Erythroblast (primary cell): ENCODE results near the gene NPHS1.
"Not testable (repeated sequence)": the region's sequence is repeated elsewhere in the genome, so short reads cannot be mapped to it uniquely, and the experiment has no call there.

Experiments
- DNase-seq, 2 experiments: peaks; one replicate each; lab custom pipeline; 2025; lab: John Stamatoyannopoulos, UW
- GATA1 ChIP-seq: IDR thresholded peaks from 2 replicates; pipeline ENCODE4 v1.6.1; 2011; ENCODE audit warnings: low read depth, mild to moderate bottlenecking, control low read depth, low read length, moderate library complexity
- POLR2A ChIP-seq: IDR thresholded peaks from 2 replicates; pipeline ENCODE4 v1.6.1; 2011; ENCODE audit warnings: mild to moderate bottlenecking, low read length

The NPHS1 gene

DNA sequence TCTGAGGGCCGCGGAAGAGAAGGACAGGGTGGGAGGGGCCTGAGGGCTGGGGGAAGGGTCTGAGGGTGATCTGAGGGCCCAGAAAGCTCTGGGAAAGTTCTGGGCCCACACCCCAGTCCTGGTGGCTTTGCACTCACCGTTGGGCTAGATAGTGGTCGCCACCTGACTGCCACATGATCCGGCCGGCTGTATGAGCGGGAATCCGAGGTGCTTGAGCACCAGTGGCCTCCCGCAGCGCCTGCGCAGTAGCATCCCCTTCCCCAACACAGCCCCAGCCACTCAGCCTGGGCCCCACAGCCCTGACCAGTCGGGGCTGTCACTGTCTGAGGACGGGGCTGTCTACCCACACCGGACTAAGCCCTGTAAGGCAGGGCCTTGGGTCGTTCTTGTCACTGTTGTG, 54.6 kb downstream of the NPHS1 start:
- DNase-seq = peak in 1 of 2 experiments; percentile 47
- TF ChIP-seq GATA1 (no peak), POLR2A (no peak)

DNA sequence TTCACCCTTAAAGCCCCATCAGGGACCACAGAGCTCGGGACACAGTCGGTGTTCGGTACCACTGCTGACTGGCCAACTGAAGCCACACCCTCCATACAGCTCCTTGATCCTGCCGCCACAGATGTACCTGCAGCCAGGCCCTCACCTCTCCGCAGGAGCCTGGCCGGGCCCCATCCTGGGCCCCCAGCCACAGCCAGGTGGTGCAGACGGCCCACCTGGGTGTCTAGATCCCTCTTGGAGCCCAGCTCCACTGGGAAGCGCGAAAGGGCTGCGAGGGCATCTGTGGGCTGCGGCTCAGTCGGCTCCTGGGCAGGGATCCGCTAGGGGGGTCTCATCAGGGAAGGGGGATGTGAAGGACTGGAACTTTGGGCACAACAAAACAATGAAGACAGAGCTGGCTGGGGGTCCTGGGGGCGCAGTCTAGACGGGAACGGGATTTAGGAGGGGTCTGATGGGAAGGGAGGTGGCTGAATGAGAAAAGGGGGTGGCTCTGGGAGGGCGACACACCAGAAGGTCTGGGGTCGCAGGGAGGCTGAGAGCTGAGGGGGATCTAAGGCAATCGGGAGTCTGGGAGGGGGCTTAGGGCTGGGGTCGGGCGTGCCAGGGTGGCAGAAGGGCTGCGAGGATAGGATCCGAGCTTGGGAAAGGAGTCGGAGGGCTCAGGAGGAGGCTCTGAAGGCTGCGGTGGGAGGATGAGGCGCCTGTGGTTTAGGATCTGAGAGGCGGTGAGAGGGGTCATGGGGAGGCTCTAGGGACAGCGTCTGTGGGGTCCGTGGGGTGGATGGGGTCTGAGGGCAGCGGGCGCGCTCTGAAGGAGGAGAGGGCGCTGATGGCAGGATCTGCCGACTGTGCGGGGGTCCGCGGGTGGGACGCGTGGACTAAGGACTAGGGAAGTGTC, 55.4 kb downstream of the NPHS1 start:
- TF ChIP-seq GATA1 (no peak), POLR2A (no peak)
- no peak for DNase-seq

DNA sequence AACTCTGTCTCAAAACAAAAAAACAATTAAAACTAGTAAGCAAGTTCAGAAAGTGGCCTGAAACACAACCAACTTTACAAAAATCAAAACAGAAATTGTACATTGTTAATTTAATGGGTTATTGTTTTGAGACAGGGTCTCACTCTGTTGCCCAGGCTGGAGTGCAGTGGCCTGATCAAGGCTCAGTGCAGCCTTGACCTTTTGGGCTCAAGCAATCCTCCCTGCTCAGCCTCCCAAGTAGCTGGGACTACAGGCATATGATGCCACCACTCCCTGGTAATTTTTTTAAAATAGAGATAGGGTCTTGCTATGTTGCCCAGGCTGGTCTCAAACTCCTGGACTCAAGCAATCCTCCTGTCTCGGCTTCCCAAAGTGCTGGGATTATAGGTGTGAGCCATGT, 56.7 kb downstream of the NPHS1 start:
- not testable (repeated sequence) for DNase-seq

DNA sequence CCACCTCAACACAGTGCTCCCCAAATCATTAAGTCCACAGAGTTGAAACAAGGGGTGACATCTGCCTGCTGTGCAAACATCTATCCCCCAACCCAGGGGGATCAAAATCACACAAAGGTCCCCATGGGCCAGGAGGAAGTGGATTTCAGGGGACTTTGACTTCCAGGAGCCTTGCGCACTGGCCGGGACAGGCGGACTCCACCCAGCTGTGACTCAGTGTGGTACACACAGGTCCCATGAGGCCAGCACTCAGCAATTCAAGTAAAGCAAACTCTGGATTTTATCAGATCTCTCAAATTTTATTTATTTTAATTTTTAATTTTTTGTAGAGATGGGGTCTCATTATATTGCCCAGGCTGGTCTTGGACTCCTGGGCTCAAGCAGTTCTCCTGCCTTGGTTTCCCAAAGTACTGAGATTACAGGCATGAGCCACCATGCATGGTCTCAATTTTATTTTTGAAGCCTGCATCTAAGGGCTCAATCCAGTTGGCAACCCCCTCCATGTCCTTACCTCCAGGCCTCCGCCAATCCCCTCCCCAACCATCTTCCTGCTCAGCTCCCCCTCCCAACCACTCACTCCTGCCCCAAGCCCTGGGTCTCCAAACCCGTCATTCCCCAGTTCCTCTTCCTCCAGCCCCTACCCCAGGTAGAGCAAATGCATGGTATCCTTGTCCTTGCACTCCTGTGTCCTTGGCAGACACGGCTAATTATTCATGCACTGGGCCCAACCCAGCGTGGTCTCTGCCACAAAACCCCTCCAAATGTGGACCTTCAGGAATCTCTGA, 58.7 kb downstream of the NPHS1 start:
- DNase-seq = no peak
- TF ChIP-seq POLR2A = no peak
- no peak for TF ChIP-seq GATA1

DNA sequence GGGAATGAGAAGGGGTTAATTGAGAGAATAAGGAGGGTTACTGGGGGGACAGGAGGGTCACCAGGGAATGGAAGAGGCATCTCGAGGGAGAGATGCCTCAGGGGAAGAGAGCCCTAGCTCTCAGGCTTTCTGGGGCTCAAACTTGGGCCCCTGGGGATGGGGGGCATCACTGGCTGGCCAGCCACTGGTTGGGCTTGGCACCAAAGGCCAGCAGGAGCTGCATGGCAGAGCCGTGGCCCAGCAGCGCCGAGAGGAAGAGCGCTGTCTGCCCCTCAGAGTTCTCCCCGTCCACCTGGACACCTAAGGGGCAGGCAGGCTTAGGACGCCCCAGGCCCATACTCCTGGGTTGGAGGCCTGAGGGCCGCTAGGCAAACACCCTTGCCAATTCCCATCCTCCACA, 59.4 kb downstream of the NPHS1 start:
- TF ChIP-seq POLR2A = no peak
- no peak for TF ChIP-seq GATA1
- DNase-seq = no peak

DNA sequence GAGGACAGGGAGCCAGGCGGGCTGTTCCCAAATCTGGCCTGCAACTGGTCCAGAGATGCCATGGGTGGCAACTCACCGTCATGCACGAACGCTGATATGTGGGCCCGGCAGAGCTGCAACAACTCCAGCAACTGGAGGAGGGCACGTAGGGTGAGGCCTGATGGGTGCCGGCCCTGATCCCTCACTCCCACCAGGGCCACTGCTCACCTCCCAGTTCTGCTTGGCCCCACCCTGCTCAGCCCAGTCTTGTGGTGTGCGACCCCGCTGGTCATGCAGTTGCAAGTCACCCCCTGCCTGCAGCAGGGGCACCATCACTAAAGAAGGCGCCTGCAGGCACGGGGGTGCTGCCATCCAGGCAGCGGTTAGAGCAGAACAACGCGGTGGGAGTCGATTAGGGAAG, 60.0 kb downstream of the NPHS1 start:
- TF ChIP-seq GATA1 (no peak), POLR2A (no peak)
- DNase-seq = no peak

DNA sequence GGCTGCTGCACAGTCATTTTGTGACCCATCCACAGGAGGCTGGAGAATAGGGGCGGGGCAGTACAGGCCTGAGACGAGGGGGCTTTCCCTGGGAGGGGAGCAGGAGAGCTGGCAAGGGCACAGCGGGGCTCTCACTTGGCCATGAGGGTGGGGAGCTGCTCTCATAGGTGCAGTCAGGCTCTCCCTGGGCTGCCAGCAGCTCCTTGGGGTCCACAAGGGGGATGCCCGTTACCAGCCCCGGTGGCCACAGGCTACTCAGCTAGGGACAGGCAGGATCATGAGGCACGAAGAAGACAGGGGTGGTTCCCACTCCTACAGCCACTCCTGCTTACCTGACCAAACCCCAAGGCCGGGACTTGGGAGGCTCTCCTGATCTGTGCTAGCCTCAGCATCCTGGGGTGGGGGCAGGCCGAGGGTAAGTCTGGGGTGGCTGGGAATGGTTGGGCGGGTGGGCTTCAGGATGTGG, 60.5 kb downstream of the NPHS1 start:
- DNase-seq = no peak
- TF ChIP-seq GATA1 = no peak
- TF ChIP-seq POLR2A = no peak

DNA sequence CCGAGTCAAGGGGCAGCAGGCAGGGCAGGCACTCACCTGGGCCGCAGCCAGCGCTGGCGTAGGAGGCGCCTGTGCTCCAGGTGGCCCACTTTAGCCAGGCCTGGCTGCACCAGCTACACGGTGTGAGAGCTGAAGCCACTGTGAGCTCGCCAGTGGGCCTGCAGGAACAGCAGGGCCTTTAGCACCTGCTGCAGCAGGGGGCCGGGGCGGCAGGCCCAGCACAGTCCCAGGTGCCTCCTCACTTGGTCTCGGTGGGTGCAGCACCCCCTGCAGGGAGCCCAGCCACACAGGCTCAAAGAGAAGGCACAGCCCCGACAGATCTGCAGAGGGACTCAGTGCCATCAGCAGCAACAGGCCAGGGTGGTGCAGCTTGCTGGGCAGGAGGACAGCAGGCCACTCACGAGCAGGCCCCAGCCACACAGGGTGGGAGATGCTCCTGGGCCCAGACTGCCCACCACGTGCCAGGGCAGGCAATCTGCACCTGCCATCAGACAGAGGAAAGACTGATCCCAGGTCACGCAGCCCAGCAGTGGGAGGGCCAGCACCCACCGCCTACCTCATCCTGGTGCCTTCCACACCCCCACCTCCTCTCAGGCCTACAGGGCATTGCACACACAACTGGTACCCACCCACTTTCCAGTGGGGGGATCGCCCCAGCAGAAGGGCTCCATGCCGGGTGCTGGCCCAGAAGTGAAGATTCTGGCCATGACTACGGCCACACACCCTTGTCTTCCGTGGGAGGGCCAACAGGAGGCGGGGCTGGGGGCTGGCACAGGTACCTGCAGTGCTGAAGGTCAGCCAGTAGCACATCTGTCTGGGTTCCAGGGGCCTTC, 61.1 kb downstream of the NPHS1 start:
- DNase-seq = no peak
- TF ChIP-seq POLR2A = no peak
- TF ChIP-seq GATA1 = no peak

DNA sequence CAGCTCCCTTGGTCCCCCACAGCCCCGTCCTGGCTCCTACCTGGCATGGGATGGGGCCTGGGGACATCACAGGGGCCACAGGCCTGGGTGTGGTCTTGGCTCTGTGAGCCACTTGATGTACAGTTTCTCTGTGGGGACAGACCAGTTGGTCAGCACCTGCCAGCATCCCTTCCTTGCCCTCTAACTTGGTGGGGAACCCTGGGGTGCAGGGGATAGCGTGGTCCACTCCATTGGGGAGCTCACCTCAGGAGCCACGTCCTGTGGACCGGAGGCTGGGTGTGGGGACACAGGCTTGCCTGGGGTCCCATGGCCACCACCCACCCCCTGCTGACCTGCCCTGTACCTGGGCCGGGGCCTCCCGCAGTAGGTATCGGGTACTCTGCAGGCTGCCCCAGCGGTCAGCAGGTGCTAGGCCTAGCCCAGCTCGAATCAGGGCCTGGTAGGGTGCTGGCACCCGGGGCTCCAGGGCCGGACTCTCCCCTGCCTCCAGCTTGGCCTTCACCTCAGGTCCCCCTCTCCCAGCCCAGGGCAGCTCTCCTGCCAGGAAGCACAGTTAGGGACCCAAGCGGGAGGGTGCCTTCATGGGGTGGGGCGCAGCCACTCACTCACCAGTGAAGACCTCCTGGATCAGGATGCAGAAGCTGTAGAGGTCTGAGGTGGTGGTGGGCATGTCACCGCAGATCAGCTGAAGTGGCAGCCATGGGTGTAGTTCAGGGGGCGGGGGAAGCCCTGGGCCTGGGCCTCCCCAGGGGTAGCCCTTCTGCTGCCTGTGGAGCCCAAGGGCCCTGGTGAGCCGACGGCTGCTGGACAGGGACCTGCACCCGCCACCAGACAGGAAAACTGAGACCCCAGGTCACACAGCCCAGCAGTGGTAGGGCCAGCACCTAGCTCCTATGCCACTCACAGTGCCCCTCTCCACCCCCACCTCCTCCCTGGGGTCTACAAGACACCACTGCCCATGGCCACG, 62.0 kb downstream of the NPHS1 start:
- TF ChIP-seq POLR2A (no peak), GATA1 (no peak)
- DNase-seq = no peak

DNA sequence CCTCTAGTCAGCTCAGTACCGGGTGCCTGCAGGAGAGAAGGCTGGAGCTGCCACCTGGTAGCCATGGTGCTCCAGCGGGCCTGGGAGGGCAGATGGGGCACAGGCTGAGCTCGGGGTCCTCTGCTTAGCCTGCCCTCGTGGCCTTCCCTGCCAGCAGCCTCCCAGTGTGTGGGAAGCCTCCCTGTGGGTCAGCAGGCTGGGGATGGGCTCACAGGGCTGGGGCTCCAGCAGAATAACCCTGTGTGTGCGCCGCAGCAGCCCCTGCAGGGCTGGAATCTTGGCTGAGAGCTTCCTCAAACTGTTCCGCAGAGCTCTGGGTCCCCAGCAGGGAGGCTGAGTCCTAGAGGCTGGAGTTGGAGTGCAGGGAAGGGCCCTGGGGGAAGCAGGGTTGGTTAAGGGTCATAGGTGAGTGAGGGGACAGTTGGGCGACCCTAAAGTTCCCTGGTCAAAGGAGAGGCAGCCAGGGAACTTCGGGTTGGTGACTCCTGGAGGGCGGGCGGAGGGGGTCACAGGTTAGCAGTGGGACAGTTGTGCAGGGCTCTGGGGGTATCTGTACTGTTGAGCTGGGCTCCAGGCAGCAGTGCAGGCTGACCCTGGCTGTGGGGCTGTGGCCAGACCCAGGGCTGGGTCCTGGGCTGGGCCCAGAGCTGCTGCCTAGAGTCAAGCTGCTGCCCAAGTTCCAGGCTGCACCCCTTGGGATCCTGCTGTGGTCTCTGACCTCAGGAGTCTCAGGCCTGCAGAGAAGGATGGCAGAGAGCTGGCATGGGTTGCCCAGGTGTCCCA, 62.9 kb downstream of the NPHS1 start:
- TF ChIP-seq GATA1 (no peak), POLR2A (no peak)
- no peak for DNase-seq

DNA sequence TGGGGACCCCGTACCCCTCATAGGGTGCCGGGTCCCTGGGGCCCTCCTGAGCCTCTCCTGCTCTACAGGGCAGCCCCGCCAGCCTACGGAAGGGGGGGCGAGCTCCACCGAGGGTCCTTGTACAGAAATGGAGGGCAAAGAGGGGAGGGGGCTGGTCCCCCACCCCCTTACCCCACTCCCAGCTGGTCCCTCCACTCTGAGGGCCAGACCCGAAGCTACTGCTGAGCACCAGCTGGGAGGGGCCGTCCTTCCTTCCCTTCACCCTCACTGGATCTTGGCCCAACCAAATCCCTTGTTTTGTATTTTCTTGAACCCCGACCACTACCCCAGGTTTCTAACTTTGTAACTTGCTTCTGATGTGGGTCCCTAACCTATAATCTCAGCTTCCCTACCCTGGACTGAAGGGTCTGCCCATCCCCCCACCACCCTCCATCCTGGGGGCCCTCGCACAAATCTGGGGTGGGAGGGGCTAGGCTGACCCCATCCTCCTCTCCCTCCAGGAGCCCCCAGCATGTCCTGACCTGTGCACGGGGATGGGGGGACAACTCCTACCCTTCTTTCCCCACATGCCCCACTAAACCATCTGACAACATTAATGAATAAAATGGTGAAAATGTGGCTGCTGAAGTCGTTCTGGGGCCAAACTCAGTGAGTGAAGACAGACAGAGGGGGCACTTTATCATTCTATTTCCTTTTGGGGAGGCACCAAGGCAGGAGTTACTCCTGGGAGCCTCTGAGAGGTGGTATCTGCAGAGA, 63.9 kb downstream of the NPHS1 start:
- DNase-seq = no peak
- TF ChIP-seq POLR2A (no peak), GATA1 (no peak)
